Measurements from ENCODE around the gene FZD10.

Gene FZD10

DNA sequence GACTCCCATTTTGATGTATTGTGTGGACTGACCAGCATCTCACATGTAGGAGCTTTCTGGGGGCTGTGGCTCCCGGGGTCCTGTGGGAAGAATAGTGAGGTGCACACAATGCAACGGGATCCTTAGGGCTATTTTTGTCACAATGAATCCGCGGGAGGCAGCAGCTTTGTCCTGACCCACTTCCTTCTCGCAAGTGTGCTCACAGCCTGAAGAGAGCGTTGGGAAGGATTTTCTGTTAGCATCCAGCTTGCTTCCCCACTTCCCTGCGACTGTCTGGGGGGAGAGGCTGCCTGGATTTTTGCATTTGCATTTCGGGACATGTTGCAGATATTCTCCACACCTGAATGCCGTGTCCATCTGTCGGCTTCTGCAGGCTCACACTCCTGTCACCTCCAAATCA lies 31.9 kb downstream of the FZD10 start:
- Histone ChIP-seq H3K9ac (ENCODE audit: low read length) (no peak overlapping the region), H3K4me1 (ENCODE audit: insufficient read depth, low read length, severe bottlenecking) (no peaks in the 10 kb centered on the region), H3K27ac (ENCODE audit: low read depth, low read length, poor library complexity, severe bottlenecking) (no peak overlapping the region), H3K4me2 (ENCODE audit: low read length) (no peak overlapping the region), H4K20me1 (ENCODE audit: insufficient read depth, low read length) (no peaks in the 10 kb centered on the region), H3K79me2 (ENCODE audit: insufficient read depth, low read length) (no peaks in the 10 kb centered on the region), H2AFZ (ENCODE audit: low read length) (no peak overlapping the region), H3K9me3 (ENCODE audit: low read length) (no peaks in the 10 kb centered on the region), H3K36me3 (ENCODE audit: insufficient read depth, low read length) (no peaks in the 10 kb centered on the region), H3K9me2 (ENCODE audit: low read depth, low read length) (no peaks in the 10 kb centered on the region), H3F3A (ENCODE audit: insufficient read depth, low read length) (no peaks in the 10 kb centered on the region), H3K27me3 (ENCODE audit: insufficient read depth, low read length) (0 out of 2 replicates have a peak, but pooled peaks cover 2% of the 10 kb centered on the region), H3K4me3 (ENCODE audit: low read depth, low read length, poor library complexity, severe bottlenecking) (no peak overlapping the region)
- TF ChIP-seq, protein P1, sequence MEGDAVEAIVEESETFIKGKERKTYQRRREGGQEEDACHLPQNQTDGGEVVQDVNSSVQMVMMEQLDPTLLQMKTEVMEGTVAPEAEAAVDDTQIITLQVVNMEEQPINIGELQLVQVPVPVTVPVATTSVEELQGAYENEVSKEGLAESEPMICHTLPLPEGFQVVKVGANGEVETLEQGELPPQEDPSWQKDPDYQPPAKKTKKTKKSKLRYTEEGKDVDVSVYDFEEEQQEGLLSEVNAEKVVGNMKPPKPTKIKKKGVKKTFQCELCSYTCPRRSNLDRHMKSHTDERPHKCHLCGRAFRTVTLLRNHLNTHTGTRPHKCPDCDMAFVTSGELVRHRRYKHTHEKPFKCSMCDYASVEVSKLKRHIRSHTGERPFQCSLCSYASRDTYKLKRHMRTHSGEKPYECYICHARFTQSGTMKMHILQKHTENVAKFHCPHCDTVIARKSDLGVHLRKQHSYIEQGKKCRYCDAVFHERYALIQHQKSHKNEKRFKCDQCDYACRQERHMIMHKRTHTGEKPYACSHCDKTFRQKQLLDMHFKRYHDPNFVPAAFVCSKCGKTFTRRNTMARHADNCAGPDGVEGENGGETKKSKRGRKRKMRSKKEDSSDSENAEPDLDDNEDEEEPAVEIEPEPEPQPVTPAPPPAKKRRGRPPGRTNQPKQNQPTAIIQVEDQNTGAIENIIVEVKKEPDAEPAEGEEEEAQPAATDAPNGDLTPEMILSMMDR (IDR thresholded peaks at IDR 0.05; ENCODE audit: low read length), result no peak

DNA sequence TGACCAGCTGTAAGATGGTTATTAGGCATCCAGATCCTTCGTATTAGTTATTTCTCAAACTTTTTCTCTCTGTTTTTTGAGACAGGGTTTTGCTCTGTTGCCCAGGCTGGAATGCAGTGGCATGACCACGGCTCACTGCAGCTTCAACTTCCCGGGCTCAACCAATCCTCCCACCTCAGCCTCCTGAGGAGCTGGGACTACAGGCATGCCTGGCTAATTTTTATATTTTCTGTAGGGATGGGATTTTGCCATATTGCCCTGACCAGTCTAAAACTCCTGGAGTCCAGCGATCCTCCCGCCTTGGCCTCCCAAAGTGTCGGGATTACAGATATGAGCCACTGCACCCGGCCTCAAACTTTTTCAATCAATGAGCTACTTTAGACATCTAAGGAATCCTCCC lies 33.1 kb downstream of the FZD10 start:
- no peak overlapping the region for H2AFZ ChIP-seq (ENCODE audit: low read length)
- no peaks in the 10 kb centered on the region for H3K9me3 ChIP-seq (ENCODE audit: low read length)
- 0 out of 2 replicates have a peak, but pooled peaks cover 2% of the 10 kb centered on the region for H3K27me3 ChIP-seq (ENCODE audit: insufficient read depth, low read length)
- no peak overlapping the region for H3K9ac ChIP-seq (ENCODE audit: low read length)
- H3K4me3 ChIP-seq (ENCODE audit: low read depth, low read length, poor library complexity, severe bottlenecking), result no peak overlapping the region
- no peaks in the 10 kb centered on the region for H3K9me2 ChIP-seq (ENCODE audit: low read depth, low read length)
- H3F3A ChIP-seq (ENCODE audit: insufficient read depth, low read length), result no peaks in the 10 kb centered on the region
- no peak for TF ChIP-seq EZH2 (IDR thresholded peaks at IDR 0.05; ENCODE audit: borderline replicate concordance, low read length)
- TF ChIP-seq, protein P1 (IDR thresholded peaks at IDR 0.05; ENCODE audit: low read length), result no peak
- H4K20me1 ChIP-seq (ENCODE audit: insufficient read depth, low read length), result no peaks in the 10 kb centered on the region
- H3K79me2 ChIP-seq (ENCODE audit: insufficient read depth, low read length), result no peaks in the 10 kb centered on the region
- no peak overlapping the region for H3K4me2 ChIP-seq (ENCODE audit: low read length)
- H3K27ac ChIP-seq (ENCODE audit: low read depth, low read length, poor library complexity, severe bottlenecking), result no peak overlapping the region
- no peaks in the 10 kb centered on the region for H3K36me3 ChIP-seq (ENCODE audit: insufficient read depth, low read length)
- H3K4me1 ChIP-seq (ENCODE audit: insufficient read depth, low read length, severe bottlenecking), result no peaks in the 10 kb centered on the region

DNA sequence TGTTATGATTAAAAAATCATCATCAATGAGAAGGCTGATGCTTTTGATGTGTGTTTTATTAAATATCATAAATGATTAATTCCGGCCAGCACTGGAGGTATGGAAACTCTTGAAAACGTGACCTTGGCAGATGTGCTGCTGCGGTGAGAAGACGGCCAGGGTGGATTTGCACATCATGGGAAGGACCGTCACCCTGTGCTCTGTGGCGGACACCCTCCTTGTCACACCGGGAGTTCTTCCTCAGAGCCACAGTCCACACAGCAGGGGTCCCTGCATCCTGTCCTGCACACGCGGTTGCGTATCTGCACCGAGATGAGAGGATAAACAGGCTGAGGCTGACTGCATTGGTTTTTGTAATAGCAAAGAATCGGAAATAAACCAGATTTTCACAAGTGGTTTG lies 33.5 kb downstream of the FZD10 start:
- H3F3A ChIP-seq (ENCODE audit: insufficient read depth, low read length), result no peaks in the 10 kb centered on the region
- no peak overlapping the region for H3K4me2 ChIP-seq (ENCODE audit: low read length)
- H3K27ac ChIP-seq (ENCODE audit: low read depth, low read length, poor library complexity, severe bottlenecking), result no peak overlapping the region
- no peak overlapping the region for H3K9ac ChIP-seq (ENCODE audit: low read length)
- H3K36me3 ChIP-seq (ENCODE audit: insufficient read depth, low read length), result no peaks in the 10 kb centered on the region
- no peak overlapping the region for H2AFZ ChIP-seq (ENCODE audit: low read length)
- no peaks in the 10 kb centered on the region for H3K4me1 ChIP-seq (ENCODE audit: insufficient read depth, low read length, severe bottlenecking)
- H3K27me3 ChIP-seq (ENCODE audit: insufficient read depth, low read length), result 0 out of 2 replicates have a peak, but pooled peaks cover 2% of the 10 kb centered on the region
- no peak overlapping the region for H3K4me3 ChIP-seq (ENCODE audit: low read depth, low read length, poor library complexity, severe bottlenecking)
- H3K9me3 ChIP-seq (ENCODE audit: low read length), result no peaks in the 10 kb centered on the region
- no peaks in the 10 kb centered on the region for H4K20me1 ChIP-seq (ENCODE audit: insufficient read depth, low read length)
- no peaks in the 10 kb centered on the region for H3K79me2 ChIP-seq (ENCODE audit: insufficient read depth, low read length)
- no peak for TF ChIP-seq EZH2 (IDR thresholded peaks at IDR 0.05; ENCODE audit: borderline replicate concordance, low read length)
- TF ChIP-seq, protein P1 (IDR thresholded peaks at IDR 0.05; ENCODE audit: low read length), result no peak
- no peaks in the 10 kb centered on the region for H3K9me2 ChIP-seq (ENCODE audit: low read depth, low read length)

Measured in OCI-LY1 (cell line).